Measurements from ENCODE around the gene INCA1. TPM values are rescaled to one million over a fixed set of nuclear protein-coding genes. Genes with fewer than 3 reads are reported as not detected.
A peak's percentile ranks its signal among the peaks of the same experiment; 100 is the strongest.

INCA1 gene
- total RNA-seq, 1 experiment from 2014 or later: 1.3 TPM

- TF ChIP-seq CTCF (conservative IDR thresholded peaks at IDR 0.05): no peak
- no peak overlapping the region for H3K27ac ChIP-seq (ENCODE audit: insufficient read length, low read depth, low read length)
- no peak overlapping the region for H3K4ac ChIP-seq (ENCODE audit: low read depth, low read length)
- no peaks in the 10 kb centered on the region for H4K20me1 ChIP-seq (ENCODE audit: control insufficient read depth, insufficient read depth, insufficient read length)
- peaks cover 22 to 35% (median 35%) of the 10 kb centered on the region in 3 experiments for H3K36me3 Mint-ChIP-seq (ENCODE audit: insufficient read depth in 1 of 3, low read depth in 3 of 3)
- DNase-seq: no peak
- peak overlapping the region; percentile 88 to 92 for H3K4me3 Mint-ChIP-seq
- H2BK20ac ChIP-seq (ENCODE audit: low read depth, low read length, poor library complexity, severe bottlenecking): no peak overlapping the region
- H3K9me3 Mint-ChIP-seq: no peaks in the 10 kb centered on the region
- peak overlapping the region; percentile 95 for H3K4me2 ChIP-seq (ENCODE audit: insufficient read depth, insufficient read length, low read length)
- H2BK12ac ChIP-seq (ENCODE audit: insufficient read length, low read depth, low read length): no peak overlapping the region
- peaks cover 8% of the 10 kb centered on the region for H3K79me1 ChIP-seq (ENCODE audit: insufficient read depth, low read depth, low read length, poor library complexity, severe bottlenecking)
- peak overlapping the region; percentile 45; the same call in 1 of the 2 replicates for H3K14ac ChIP-seq (ENCODE audit: insufficient read depth, low read length)
- H4K91ac ChIP-seq (ENCODE audit: insufficient read length, low read depth, low read length): no peak overlapping the region
- peaks cover 2% of the 10 kb centered on the region for H3K4me1 ChIP-seq (ENCODE audit: insufficient read depth, low read length)
- peaks cover 4% of the 10 kb centered on the region; the same call in 1 of the 2 replicates for H3K79me2 ChIP-seq (ENCODE audit: insufficient read depth, low read length)
- peaks cover 26% of the 10 kb centered on the region for H3K27me3 Mint-ChIP-seq (ENCODE audit: low read depth)
- H3K4me1 Mint-ChIP-seq: peaks cover 12 to 20% of the 10 kb centered on the region in 2 experiments
- H2AK5ac ChIP-seq (ENCODE audit: insufficient read length, low read length): no peak overlapping the region
- H3K27ac Mint-ChIP-seq: peak overlapping the region in 1 of 3 experiments; percentile 35; a peak in 2 of 7 replicates
- no peak overlapping the region for H2AFZ ChIP-seq (ENCODE audit: low read length)
- H2BK120ac ChIP-seq (ENCODE audit: low read depth, low read length, poor library complexity, severe bottlenecking): no peak overlapping the region
- no CpG with 5 or more reads among the region's 14 CpGs for WGBS (ENCODE audit: extremely low coverage, insufficient read length, low lambda C conversion rate)
- no peak overlapping the region for H2BK5ac ChIP-seq (ENCODE audit: insufficient read length, low read length)
- H3K9ac ChIP-seq (ENCODE audit: extremely low read depth, insufficient read length, low read length): peak overlapping the region; percentile 48
- H4K5ac ChIP-seq (ENCODE audit: insufficient read length, low read depth, low read length): no peak overlapping the region
- H3T11ph ChIP-seq (ENCODE audit: low read length): no peak overlapping the region
- H3K23ac ChIP-seq (ENCODE audit: insufficient read length, low read depth, low read length): no peak overlapping the region
- H3K9me3 ChIP-seq (ENCODE audit: control insufficient read depth, low read depth, low read length): no peaks in the 10 kb centered on the region
- H3K18ac ChIP-seq (ENCODE audit: insufficient read length, low read depth, low read length): no peak overlapping the region
- H4K8ac ChIP-seq (replicated peaks; ENCODE audit: insufficient read length, low read depth, low read length): no peak overlapping the region
- no peak overlapping the region for H2BK15ac ChIP-seq (ENCODE audit: low read depth, low read length)
- H3K23me2 ChIP-seq (ENCODE audit: insufficient read length, low read depth, low read length, poor library complexity, severe bottlenecking): peaks cover 14% of the 10 kb centered on the region
- H3K56ac ChIP-seq (ENCODE audit: insufficient read length, low read depth, low read length): no peak overlapping the region
- H3K27me3 ChIP-seq (ENCODE audit: insufficient read depth, low read length): no peaks in the 10 kb centered on the region; the same call in 1 of the 2 replicates
Observed at GRCh38 chr17:4998732-4999429, 1.6 kb upstream of the INCA1 start.

Data from H9 (cell line).